ENCODE results near the gene DUSP6.

DUSP6 gene

GRCh38 chr12:89363084-89363483 is 10.8 kb upstream of the DUSP6 start:
- no peak overlapping the region for H4K91ac ChIP-seq (ENCODE audit: low read depth, low read length, poor library complexity)
- no peaks in the 10 kb centered on the region for H3K27me3 ChIP-seq (ENCODE audit: control insufficient read depth in 3 of 3, insufficient read depth in 3 of 3, low read depth in 1 of 3, low read length in 3 of 3)
- H3K27ac ChIP-seq (replicated peaks; ENCODE audit: low read length): no peak overlapping the region
- H3K4me3 ChIP-seq (ENCODE audit: low read length in 2 of 2): no peak overlapping the region
- H2AK5ac ChIP-seq (ENCODE audit: low read depth, low read length): no peak overlapping the region
- no peaks in the 10 kb centered on the region for H3K9me3 ChIP-seq (replicated peaks in 1 of 2; ENCODE audit: control insufficient read depth in 2 of 2, insufficient read depth in 1 of 2, low read depth in 1 of 2, low read length in 2 of 2)
- H3K23ac ChIP-seq (ENCODE audit: low read depth, low read length, poor library complexity): no peak overlapping the region
- no peak for DNase-seq (ENCODE audit: low spot score)
- no peak overlapping the region for H2AFZ ChIP-seq (ENCODE audit: low read length)
- no peak overlapping the region for H4K8ac ChIP-seq (ENCODE audit: low read depth, low read length)
- H2BK5ac ChIP-seq (ENCODE audit: low read length): no peak overlapping the region
- H3K9ac ChIP-seq (ENCODE audit: low read depth, low read length, poor library complexity): no peak overlapping the region
- H3K18ac ChIP-seq (ENCODE audit: low read length): no peak overlapping the region
- H3K4me1 ChIP-seq (ENCODE audit: control insufficient read depth in 2 of 2, insufficient read depth in 1 of 2, low read depth in 1 of 2, low read length in 2 of 2): peaks cover 2 to 5% of the 10 kb centered on the region in 2 donors
- H3K36me3 ChIP-seq (replicated peaks in 1 of 2; ENCODE audit: control insufficient read depth in 2 of 2, insufficient read depth in 2 of 2, low read length in 2 of 2): peaks cover 0 to 31% of the 10 kb centered on the region in 2 donors
- H2BK120ac ChIP-seq (ENCODE audit: low read depth, low read length): no peak overlapping the region
- H2BK15ac ChIP-seq (ENCODE audit: low read length): no peak overlapping the region
- H3K4me2 ChIP-seq (ENCODE audit: insufficient read depth, low read length, poor library complexity, severe bottlenecking): no peak overlapping the region
- no peak overlapping the region for H3K14ac ChIP-seq (ENCODE audit: low read length)
- H3K4ac ChIP-seq (ENCODE audit: low read length): no peak overlapping the region
- H3K79me1 ChIP-seq (ENCODE audit: low read depth, low read length): no peaks in the 10 kb centered on the region
- H2BK12ac ChIP-seq (ENCODE audit: low read length): no peak overlapping the region
- no CpG with 5 or more reads among the region's 4 CpGs for WGBS, 2 donors (ENCODE audit: extremely low coverage in 2 of 2, insufficient read length in 2 of 2, insufficient replicate concordance in 1 of 2)

- Histone ChIP-seq H3K4me1 (ENCODE audit: control insufficient read depth in 2 of 2, insufficient read depth in 1 of 2, low read depth in 1 of 2, low read length in 2 of 2) (peaks cover 15 to 26% of the 10 kb centered on the region in 2 donors), H3K79me1 (ENCODE audit: low read depth, low read length) (no peaks in the 10 kb centered on the region), H3K36me3 (replicated peaks in 1 of 2; ENCODE audit: control insufficient read depth in 2 of 2, insufficient read depth in 2 of 2, low read length in 2 of 2) (peaks cover 0 to 28% of the 10 kb centered on the region in 2 donors), H3K9me3 (replicated peaks in 1 of 2; ENCODE audit: control insufficient read depth in 2 of 2, insufficient read depth in 1 of 2, low read depth in 1 of 2, low read length in 2 of 2) (no peaks in the 10 kb centered on the region), H3K23ac (ENCODE audit: low read depth, low read length, poor library complexity) (no peak overlapping the region), H3K27me3 (ENCODE audit: control insufficient read depth in 3 of 3, insufficient read depth in 3 of 3, low read depth in 1 of 3, low read length in 3 of 3) (peaks cover 0 to 15% (median 0%) of the 10 kb centered on the region in 3 experiments), H2BK12ac (ENCODE audit: low read length) (no peak overlapping the region), H4K8ac (ENCODE audit: low read depth, low read length) (no peak overlapping the region), H3K4me3 (ENCODE audit: low read length in 2 of 2) (no peak overlapping the region), H3K14ac (ENCODE audit: low read length) (no peak overlapping the region), H2AFZ (ENCODE audit: low read length) (no peak overlapping the region), H3K4ac (ENCODE audit: low read length) (no peak overlapping the region), H3K9ac (ENCODE audit: low read depth, low read length, poor library complexity) (no peak overlapping the region), H3K18ac (ENCODE audit: low read length) (no peak overlapping the region), H4K91ac (ENCODE audit: low read depth, low read length, poor library complexity) (no peak overlapping the region), H2AK5ac (ENCODE audit: low read depth, low read length) (no peak overlapping the region), H3K4me2 (ENCODE audit: insufficient read depth, low read length, poor library complexity, severe bottlenecking) (no peak overlapping the region), H2BK15ac (ENCODE audit: low read length) (no peak overlapping the region), H2BK5ac (ENCODE audit: low read length) (no peak overlapping the region), H3K27ac (replicated peaks; ENCODE audit: low read length) (no peak overlapping the region), H2BK120ac (ENCODE audit: low read depth, low read length) (no peak overlapping the region)
- no CpG with 5 or more reads among the region's 3 CpGs for WGBS, 2 donors (ENCODE audit: extremely low coverage in 2 of 2, insufficient read length in 2 of 2, insufficient replicate concordance in 1 of 2)
- DNase-seq (ENCODE audit: low spot score): no peak
These were observed 7.3 kb upstream of the DUSP6 start for GRCh38 chr12:89359615-89360014.

GRCh38 chr12:89358805-89359204 is 6.5 kb upstream of the DUSP6 start:
- no peak overlapping the region for H3K27ac ChIP-seq (replicated peaks; ENCODE audit: low read length)
- H2BK12ac ChIP-seq (ENCODE audit: low read length): no peak overlapping the region
- H3K18ac ChIP-seq (ENCODE audit: low read length): no peak overlapping the region
- H3K4me2 ChIP-seq (ENCODE audit: insufficient read depth, low read length, poor library complexity, severe bottlenecking): no peak overlapping the region
- no peak for DNase-seq (ENCODE audit: low spot score)
- peaks cover 0 to 19% (median 0%) of the 10 kb centered on the region in 3 experiments for H3K27me3 ChIP-seq (ENCODE audit: control insufficient read depth in 3 of 3, insufficient read depth in 3 of 3, low read depth in 1 of 3, low read length in 3 of 3)
- no peak overlapping the region for H2BK15ac ChIP-seq (ENCODE audit: low read length)
- no peak overlapping the region for H3K23ac ChIP-seq (ENCODE audit: low read depth, low read length, poor library complexity)
- no peak overlapping the region for H3K4me3 ChIP-seq (ENCODE audit: low read length in 2 of 2)
- H3K4me1 ChIP-seq (ENCODE audit: control insufficient read depth in 2 of 2, insufficient read depth in 1 of 2, low read depth in 1 of 2, low read length in 2 of 2): peaks cover 18 to 26% of the 10 kb centered on the region in 2 donors
- H4K8ac ChIP-seq (ENCODE audit: low read depth, low read length): no peak overlapping the region
- H4K91ac ChIP-seq (ENCODE audit: low read depth, low read length, poor library complexity): no peak overlapping the region
- no peak overlapping the region for H3K9ac ChIP-seq (ENCODE audit: low read depth, low read length, poor library complexity)
- H3K4ac ChIP-seq (ENCODE audit: low read length): no peak overlapping the region
- no peak overlapping the region for H3K14ac ChIP-seq (ENCODE audit: low read length)
- no peaks in the 10 kb centered on the region for H3K79me1 ChIP-seq (ENCODE audit: low read depth, low read length)
- no peaks in the 10 kb centered on the region for H3K9me3 ChIP-seq (replicated peaks in 1 of 2; ENCODE audit: control insufficient read depth in 2 of 2, insufficient read depth in 1 of 2, low read depth in 1 of 2, low read length in 2 of 2)
- no peak overlapping the region for H2AK5ac ChIP-seq (ENCODE audit: low read depth, low read length)
- no peak overlapping the region for H2BK5ac ChIP-seq (ENCODE audit: low read length)
- peaks cover 0 to 26% of the 10 kb centered on the region in 2 donors for H3K36me3 ChIP-seq (replicated peaks in 1 of 2; ENCODE audit: control insufficient read depth in 2 of 2, insufficient read depth in 2 of 2, low read length in 2 of 2)
- no peak overlapping the region for H2BK120ac ChIP-seq (ENCODE audit: low read depth, low read length)
- no peak overlapping the region for H2AFZ ChIP-seq (ENCODE audit: low read length)

- no peak overlapping the region for H2BK120ac ChIP-seq (ENCODE audit: low read depth, low read length)
- no peak overlapping the region for H3K23ac ChIP-seq (ENCODE audit: low read depth, low read length, poor library complexity)
- H3K9ac ChIP-seq (ENCODE audit: low read depth, low read length, poor library complexity): no peak overlapping the region
- no peak overlapping the region for H4K8ac ChIP-seq (ENCODE audit: low read depth, low read length)
- H3K4me3 ChIP-seq (ENCODE audit: low read length in 2 of 2): no peak overlapping the region
- H3K18ac ChIP-seq (ENCODE audit: low read length): no peak overlapping the region
- WGBS, 2 donors (ENCODE audit: extremely low coverage in 2 of 2, insufficient read length in 2 of 2, insufficient replicate concordance in 1 of 2): no CpG with 5 or more reads among the region's 7 CpGs
- H3K9me3 ChIP-seq (replicated peaks in 1 of 2; ENCODE audit: control insufficient read depth in 2 of 2, insufficient read depth in 1 of 2, low read depth in 1 of 2, low read length in 2 of 2): no peaks in the 10 kb centered on the region
- H2BK15ac ChIP-seq (ENCODE audit: low read length): no peak overlapping the region
- peaks cover 0 to 19% (median 0%) of the 10 kb centered on the region in 3 experiments for H3K27me3 ChIP-seq (ENCODE audit: control insufficient read depth in 3 of 3, insufficient read depth in 3 of 3, low read depth in 1 of 3, low read length in 3 of 3)
- no peak overlapping the region for H2AK5ac ChIP-seq (ENCODE audit: low read depth, low read length)
- no peaks in the 10 kb centered on the region for H3K79me1 ChIP-seq (ENCODE audit: low read depth, low read length)
- H2AFZ ChIP-seq (ENCODE audit: low read length): no peak overlapping the region
- H3K4me1 ChIP-seq (ENCODE audit: control insufficient read depth in 2 of 2, insufficient read depth in 1 of 2, low read depth in 1 of 2, low read length in 2 of 2): peaks cover 19 to 26% of the 10 kb centered on the region in 2 donors
- H3K27ac ChIP-seq (replicated peaks; ENCODE audit: low read length): no peak overlapping the region
- H3K14ac ChIP-seq (ENCODE audit: low read length): no peak overlapping the region
- H3K4me2 ChIP-seq (ENCODE audit: insufficient read depth, low read length, poor library complexity, severe bottlenecking): no peak overlapping the region
- no peak overlapping the region for H2BK5ac ChIP-seq (ENCODE audit: low read length)
- H3K4ac ChIP-seq (ENCODE audit: low read length): no peak overlapping the region
- H4K91ac ChIP-seq (ENCODE audit: low read depth, low read length, poor library complexity): no peak overlapping the region
- no peak overlapping the region for H2BK12ac ChIP-seq (ENCODE audit: low read length)
- no peak for DNase-seq (ENCODE audit: low spot score)
- peaks cover 0 to 23% of the 10 kb centered on the region in 2 donors for H3K36me3 ChIP-seq (replicated peaks in 1 of 2; ENCODE audit: control insufficient read depth in 2 of 2, insufficient read depth in 2 of 2, low read length in 2 of 2)
These were observed 5.0 kb upstream of the DUSP6 start for GRCh38 chr12:89357297-89357730.
